PC-9 (cell line): ENCODE results near the gene MYOM1.

Experiments
- EZH2 ChIP-seq: fragments of 200-600 bp; sonication (generic); IDR thresholded peaks from 2 replicates; pipeline ENCODE4 v1.8.0; 2017; ENCODE audit warnings: antibody characterized with exemption, low read depth
- TF ChIP-seq, protein P1 (sequence below): fragments of 200-600 bp; sonication (generic); conservative IDR thresholded peaks from 2 replicates; pipeline ENCODE4 v1.6.1; 2017; ENCODE audit warnings: mixed run types, antibody characterized with exemption, mild to moderate bottlenecking, moderate library complexity

DNA sequence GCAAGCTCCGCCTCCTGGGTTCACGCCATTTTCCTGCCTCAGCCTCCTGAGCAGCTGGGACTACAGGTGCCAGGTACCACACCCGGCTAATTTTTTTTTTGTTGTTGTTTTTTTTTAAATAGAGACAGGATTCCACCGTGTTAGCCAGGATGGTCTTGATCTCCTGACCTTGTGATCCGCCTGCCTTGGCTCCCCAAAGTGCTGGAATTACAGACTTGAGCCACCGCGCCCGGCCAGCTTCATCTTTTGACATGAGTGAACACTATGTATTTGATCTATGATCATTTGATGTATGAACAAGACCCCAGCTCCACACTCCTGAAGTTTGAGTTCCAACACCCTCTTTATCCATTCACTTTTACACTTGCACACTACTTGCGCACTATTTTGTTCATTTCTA is 163.5 kb downstream of the MYOM1 start:
- TF ChIP-seq, protein P1, sequence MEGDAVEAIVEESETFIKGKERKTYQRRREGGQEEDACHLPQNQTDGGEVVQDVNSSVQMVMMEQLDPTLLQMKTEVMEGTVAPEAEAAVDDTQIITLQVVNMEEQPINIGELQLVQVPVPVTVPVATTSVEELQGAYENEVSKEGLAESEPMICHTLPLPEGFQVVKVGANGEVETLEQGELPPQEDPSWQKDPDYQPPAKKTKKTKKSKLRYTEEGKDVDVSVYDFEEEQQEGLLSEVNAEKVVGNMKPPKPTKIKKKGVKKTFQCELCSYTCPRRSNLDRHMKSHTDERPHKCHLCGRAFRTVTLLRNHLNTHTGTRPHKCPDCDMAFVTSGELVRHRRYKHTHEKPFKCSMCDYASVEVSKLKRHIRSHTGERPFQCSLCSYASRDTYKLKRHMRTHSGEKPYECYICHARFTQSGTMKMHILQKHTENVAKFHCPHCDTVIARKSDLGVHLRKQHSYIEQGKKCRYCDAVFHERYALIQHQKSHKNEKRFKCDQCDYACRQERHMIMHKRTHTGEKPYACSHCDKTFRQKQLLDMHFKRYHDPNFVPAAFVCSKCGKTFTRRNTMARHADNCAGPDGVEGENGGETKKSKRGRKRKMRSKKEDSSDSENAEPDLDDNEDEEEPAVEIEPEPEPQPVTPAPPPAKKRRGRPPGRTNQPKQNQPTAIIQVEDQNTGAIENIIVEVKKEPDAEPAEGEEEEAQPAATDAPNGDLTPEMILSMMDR: no peak
- no peak for TF ChIP-seq EZH2
